ENCODE measurements around the gene PDYN. TPM values are rescaled to one million over a fixed set of nuclear protein-coding genes. Genes with fewer than 3 reads are reported as not detected.

The PDYN gene
- total and polyA plus RNA-seq, 10 of the 15 experiments (the other 5 are each of a cell fraction or from before 2014, with no cell fraction given), result not detected

GRCh38 chr20:1942061-1942460, 51.8 kb downstream of the PDYN start (continued):
- no peak for TF ChIP-seq REST (IDR thresholded peaks at IDR 0.05; ENCODE audit: low read depth, low read length)
- TF ChIP-seq EED (IDR thresholded peaks at IDR 0.05; ENCODE audit: low read depth), result no peak
- no peak for TF ChIP-seq SREBF2 (IDR thresholded peaks at IDR 0.05; ENCODE audit: low read length)
- no peak for TF ChIP-seq NR2C1 (IDR thresholded peaks at IDR 0.05)
- TF ChIP-seq CBX5 (IDR thresholded peaks at IDR 0.05; ENCODE audit: low read depth), result no peak
- no peak for TF ChIP-seq BMI1 (IDR thresholded peaks at IDR 0.05; ENCODE audit: borderline replicate concordance)
- TF ChIP-seq EP300 (IDR thresholded peaks at IDR 0.05; ENCODE audit: borderline replicate concordance in 1 of 2, control insufficient read depth in 1 of 2, low read depth in 2 of 2, low read length in 2 of 2), result no peak
- TF ChIP-seq, protein P1, sequence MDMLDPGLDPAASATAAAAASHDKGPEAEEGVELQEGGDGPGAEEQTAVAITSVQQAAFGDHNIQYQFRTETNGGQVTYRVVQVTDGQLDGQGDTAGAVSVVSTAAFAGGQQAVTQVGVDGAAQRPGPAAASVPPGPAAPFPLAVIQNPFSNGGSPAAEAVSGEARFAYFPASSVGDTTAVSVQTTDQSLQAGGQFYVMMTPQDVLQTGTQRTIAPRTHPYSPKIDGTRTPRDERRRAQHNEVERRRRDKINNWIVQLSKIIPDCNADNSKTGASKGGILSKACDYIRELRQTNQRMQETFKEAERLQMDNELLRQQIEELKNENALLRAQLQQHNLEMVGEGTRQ (IDR thresholded peaks at IDR 0.05; ENCODE audit: borderline replicate concordance, low read depth, low read length), result no peak
- no peak for TF ChIP-seq CBFB (IDR thresholded peaks at IDR 0.05; ENCODE audit: low read depth)
- TF ChIP-seq FOS (IDR thresholded peaks at IDR 0.05; ENCODE audit: borderline replicate concordance, extremely low read depth, insufficient read length), result no peak
- no peak for TF ChIP-seq CREM (IDR thresholded peaks at IDR 0.05; ENCODE audit: low read depth)

Data from GM12878 (cell line).